HEK293 (cell line): Measurements from ENCODE around the gene CTCFL.

Experiments used
- CTCF ChIP-seq: fragments of 450-650 bp; formaldehyde crosslinking; IDR thresholded peaks from 2 replicates; pipeline ENCODE4 v1.5.1; 2016; ENCODE audit warnings: missing biosample characterization, missing genetic modification characterization
- PBX3 ChIP-seq: sonication (generic); formaldehyde crosslinking; IDR thresholded peaks from 2 replicates; pipeline ENCODE4 v1.8.1; 2022; ENCODE audit warnings: mild to moderate bottlenecking, moderate library complexity, missing genetic modification reagents
- ZBTB10 ChIP-seq: fragments of 450-650 bp; formaldehyde crosslinking; IDR thresholded peaks from 2 replicates; pipeline ENCODE4 v1.5.1; 2016; ENCODE audit warnings: missing biosample characterization, missing genetic modification characterization
- ZBTB8A ChIP-seq: fragments of 450-650 bp; formaldehyde crosslinking; IDR thresholded peaks from 2 replicates; pipeline ENCODE4 v1.5.1; 2016; ENCODE audit warnings: missing biosample characterization, missing genetic modification characterization
- ZNF140 ChIP-seq: fragments of 450-650 bp; formaldehyde crosslinking; IDR thresholded peaks from 2 replicates; pipeline ENCODE4 v1.5.1; 2016; ENCODE audit warnings: missing biosample characterization, missing genetic modification characterization
- ZNF302 ChIP-seq: fragments of 450-650 bp; formaldehyde crosslinking; IDR thresholded peaks from 2 replicates; pipeline ENCODE4 v1.5.1; 2016; ENCODE audit warnings: missing biosample characterization, missing genetic modification characterization, low read depth
- ZNF501 ChIP-seq: fragments of 450-650 bp; formaldehyde crosslinking; IDR thresholded peaks from 2 replicates; pipeline ENCODE4 v1.5.1; 2016; ENCODE audit warnings: missing biosample characterization, missing genetic modification characterization
- ZNF510 ChIP-seq: fragments of 450-650 bp; formaldehyde crosslinking; IDR thresholded peaks from 2 replicates; pipeline ENCODE4 v1.5.1; 2018; ENCODE audit warnings: mild to moderate bottlenecking, missing genetic modification characterization, missing biosample characterization; ENCODE audit not compliant: insufficient replicate concordance
- ZNF621 ChIP-seq: fragments of 450-650 bp; formaldehyde crosslinking; IDR thresholded peaks from 2 replicates; pipeline ENCODE4 v1.5.1; 2017; ENCODE audit warnings: missing biosample characterization, missing genetic modification characterization
- ZNF785 ChIP-seq: fragments of 450-650 bp; formaldehyde crosslinking; IDR thresholded peaks from 2 replicates; pipeline ENCODE4 v1.5.1; 2016; ENCODE audit warnings: missing biosample characterization, missing genetic modification characterization
- TF ChIP-seq, protein P1 (sequence below): fragments of 450-650 bp; formaldehyde crosslinking; IDR thresholded peaks from 2 replicates; pipeline ENCODE4 v1.5.1; 2016; ENCODE audit warnings: missing biosample characterization, missing genetic modification characterization
- TF ChIP-seq, protein P2 (sequence below): fragments of 450-650 bp; formaldehyde crosslinking; conservative IDR thresholded peaks from 2 replicates; pipeline ENCODE4 v1.5.1; 2016; ENCODE audit warnings: low read depth, missing biosample characterization, missing genetic modification characterization
- TF ChIP-seq, protein P3 (sequence below): fragments of 450-650 bp; IDR thresholded peaks from 2 replicates; pipeline ENCODE4 v1.5.1; 2018; ENCODE audit warnings: missing biosample characterization, mild to moderate bottlenecking, missing genetic modification characterization

- TF ChIP-seq CTCF (tag by site-specific recombination) (no peak), ZNF302 (tag by site-specific recombination) (no peak), ZNF140 (tag by site-specific recombination) (no peak), ZBTB10 (tag by site-specific recombination) (no peak), ZNF621 (no peak), ZNF501 (tag by site-specific recombination) (no peak), ZNF510 (tag by site-specific recombination) (no peak), PBX3 (CRISPR knock-in tag) (no peak), ZNF785 (tag by site-specific recombination) (no peak), ZBTB8A (tag by site-specific recombination) (no peak)
- TF ChIP-seq, protein P1, sequence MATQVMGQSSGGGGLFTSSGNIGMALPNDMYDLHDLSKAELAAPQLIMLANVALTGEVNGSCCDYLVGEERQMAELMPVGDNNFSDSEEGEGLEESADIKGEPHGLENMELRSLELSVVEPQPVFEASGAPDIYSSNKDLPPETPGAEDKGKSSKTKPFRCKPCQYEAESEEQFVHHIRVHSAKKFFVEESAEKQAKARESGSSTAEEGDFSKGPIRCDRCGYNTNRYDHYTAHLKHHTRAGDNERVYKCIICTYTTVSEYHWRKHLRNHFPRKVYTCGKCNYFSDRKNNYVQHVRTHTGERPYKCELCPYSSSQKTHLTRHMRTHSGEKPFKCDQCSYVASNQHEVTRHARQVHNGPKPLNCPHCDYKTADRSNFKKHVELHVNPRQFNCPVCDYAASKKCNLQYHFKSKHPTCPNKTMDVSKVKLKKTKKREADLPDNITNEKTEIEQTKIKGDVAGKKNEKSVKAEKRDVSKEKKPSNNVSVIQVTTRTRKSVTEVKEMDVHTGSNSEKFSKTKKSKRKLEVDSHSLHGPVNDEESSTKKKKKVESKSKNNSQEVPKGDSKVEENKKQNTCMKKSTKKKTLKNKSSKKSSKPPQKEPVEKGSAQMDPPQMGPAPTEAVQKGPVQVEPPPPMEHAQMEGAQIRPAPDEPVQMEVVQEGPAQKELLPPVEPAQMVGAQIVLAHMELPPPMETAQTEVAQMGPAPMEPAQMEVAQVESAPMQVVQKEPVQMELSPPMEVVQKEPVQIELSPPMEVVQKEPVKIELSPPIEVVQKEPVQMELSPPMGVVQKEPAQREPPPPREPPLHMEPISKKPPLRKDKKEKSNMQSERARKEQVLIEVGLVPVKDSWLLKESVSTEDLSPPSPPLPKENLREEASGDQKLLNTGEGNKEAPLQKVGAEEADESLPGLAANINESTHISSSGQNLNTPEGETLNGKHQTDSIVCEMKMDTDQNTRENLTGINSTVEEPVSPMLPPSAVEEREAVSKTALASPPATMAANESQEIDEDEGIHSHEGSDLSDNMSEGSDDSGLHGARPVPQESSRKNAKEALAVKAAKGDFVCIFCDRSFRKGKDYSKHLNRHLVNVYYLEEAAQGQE (tag by site-specific recombination), result no peak
- TF ChIP-seq, protein P2, sequence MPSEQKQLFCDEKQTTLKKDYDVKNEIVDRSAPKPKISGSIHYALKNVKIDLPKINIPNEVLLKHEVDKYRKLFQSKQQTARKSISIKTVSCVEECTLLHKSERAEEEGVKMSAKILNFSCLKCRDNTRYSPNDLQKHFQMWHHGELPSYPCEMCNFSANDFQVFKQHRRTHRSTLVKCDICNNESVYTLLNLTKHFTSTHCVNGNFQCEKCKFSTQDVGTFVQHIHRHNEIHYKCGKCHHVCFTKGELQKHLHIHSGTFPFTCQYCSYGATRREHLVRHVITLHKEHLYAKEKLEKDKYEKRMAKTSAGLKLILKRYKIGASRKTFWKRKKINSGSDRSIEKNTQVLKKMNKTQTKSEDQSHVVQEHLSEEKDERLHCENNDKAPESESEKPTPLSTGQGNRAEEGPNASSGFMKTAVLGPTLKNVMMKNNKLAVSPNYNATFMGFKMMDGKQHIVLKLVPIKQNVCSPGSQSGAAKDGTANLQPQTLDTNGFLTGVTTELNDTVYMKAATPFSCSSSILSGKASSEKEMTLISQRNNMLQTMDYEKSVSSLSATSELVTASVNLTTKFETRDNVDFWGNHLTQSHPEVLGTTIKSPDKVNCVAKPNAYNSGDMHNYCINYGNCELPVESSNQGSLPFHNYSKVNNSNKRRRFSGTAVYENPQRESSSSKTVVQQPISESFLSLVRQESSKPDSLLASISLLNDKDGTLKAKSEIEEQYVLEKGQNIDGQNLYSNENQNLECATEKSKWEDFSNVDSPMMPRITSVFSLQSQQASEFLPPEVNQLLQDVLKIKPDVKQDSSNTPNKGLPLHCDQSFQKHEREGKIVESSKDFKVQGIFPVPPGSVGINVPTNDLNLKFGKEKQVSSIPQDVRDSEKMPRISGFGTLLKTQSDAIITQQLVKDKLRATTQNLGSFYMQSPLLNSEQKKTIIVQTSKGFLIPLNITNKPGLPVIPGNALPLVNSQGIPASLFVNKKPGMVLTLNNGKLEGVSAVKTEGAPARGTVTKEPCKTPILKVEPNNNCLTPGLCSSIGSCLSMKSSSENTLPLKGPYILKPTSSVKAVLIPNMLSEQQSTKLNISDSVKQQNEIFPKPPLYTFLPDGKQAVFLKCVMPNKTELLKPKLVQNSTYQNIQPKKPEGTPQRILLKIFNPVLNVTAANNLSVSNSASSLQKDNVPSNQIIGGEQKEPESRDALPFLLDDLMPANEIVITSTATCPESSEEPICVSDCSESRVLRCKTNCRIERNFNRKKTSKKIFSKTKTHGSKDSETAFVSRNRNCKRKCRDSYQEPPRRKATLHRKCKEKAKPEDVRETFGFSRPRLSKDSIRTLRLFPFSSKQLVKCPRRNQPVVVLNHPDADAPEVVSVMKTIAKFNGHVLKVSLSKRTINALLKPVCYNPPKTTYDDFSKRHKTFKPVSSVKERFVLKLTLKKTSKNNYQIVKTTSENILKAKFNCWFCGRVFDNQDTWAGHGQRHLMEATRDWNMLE (tag by site-specific recombination), result no peak
- TF ChIP-seq, protein P3, sequence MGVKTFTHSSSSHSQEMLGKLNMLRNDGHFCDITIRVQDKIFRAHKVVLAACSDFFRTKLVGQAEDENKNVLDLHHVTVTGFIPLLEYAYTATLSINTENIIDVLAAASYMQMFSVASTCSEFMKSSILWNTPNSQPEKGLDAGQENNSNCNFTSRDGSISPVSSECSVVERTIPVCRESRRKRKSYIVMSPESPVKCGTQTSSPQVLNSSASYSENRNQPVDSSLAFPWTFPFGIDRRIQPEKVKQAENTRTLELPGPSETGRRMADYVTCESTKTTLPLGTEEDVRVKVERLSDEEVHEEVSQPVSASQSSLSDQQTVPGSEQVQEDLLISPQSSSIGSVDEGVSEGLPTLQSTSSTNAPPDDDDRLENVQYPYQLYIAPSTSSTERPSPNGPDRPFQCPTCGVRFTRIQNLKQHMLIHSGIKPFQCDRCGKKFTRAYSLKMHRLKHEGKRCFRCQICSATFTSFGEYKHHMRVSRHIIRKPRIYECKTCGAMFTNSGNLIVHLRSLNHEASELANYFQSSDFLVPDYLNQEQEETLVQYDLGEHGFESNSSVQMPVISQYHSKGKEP (tag by site-specific recombination), result no peak
Measured at GRCh38 chr20:57563522-57563921, 38.6 kb upstream of the CTCFL start.
